ENCODE measurements around the gene PPCS. TPM values are rescaled to one million over a fixed set of nuclear protein-coding genes. Genes with fewer than 3 reads are reported as not detected.

Gene PPCS
- total RNA-seq, 1 donor from 2014 or later: 13.6 TPM

DNA sequence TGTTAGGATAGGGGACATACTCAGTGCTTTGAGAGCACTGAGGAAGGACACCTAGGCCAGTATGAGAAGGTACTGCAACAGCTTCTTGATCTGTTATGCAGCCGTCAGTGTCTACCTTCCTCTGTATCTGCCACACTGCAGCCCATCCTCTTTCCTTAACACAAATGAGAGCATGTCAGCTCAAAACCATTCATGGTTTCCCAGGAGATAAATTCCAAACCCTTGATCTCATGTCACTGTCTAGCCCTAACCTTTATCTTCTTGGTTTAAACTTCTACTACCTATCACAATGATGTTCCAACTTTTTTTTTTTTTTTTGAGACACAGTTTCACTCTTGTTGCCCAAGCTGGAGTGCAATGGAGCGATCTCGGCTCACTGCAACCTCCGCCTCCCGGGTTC is 1.9 kb upstream of the PPCS start:
- no peak overlapping the region for H3K27ac ChIP-seq
- no peak overlapping the region for H3K4me3 ChIP-seq
- no peaks in the 10 kb centered on the region for H3K27me3 ChIP-seq
- DNase-seq (ENCODE audit: low spot score in 2 of 2): no peak
- TF ChIP-seq, protein P1, sequence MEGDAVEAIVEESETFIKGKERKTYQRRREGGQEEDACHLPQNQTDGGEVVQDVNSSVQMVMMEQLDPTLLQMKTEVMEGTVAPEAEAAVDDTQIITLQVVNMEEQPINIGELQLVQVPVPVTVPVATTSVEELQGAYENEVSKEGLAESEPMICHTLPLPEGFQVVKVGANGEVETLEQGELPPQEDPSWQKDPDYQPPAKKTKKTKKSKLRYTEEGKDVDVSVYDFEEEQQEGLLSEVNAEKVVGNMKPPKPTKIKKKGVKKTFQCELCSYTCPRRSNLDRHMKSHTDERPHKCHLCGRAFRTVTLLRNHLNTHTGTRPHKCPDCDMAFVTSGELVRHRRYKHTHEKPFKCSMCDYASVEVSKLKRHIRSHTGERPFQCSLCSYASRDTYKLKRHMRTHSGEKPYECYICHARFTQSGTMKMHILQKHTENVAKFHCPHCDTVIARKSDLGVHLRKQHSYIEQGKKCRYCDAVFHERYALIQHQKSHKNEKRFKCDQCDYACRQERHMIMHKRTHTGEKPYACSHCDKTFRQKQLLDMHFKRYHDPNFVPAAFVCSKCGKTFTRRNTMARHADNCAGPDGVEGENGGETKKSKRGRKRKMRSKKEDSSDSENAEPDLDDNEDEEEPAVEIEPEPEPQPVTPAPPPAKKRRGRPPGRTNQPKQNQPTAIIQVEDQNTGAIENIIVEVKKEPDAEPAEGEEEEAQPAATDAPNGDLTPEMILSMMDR (IDR thresholded peaks at IDR 0.05): no peak
- peaks cover 0 to 12% of the 10 kb centered on the region in 2 donors for H3K4me1 ChIP-seq
- H3K36me3 ChIP-seq: peaks cover 1 to 5% of the 10 kb centered on the region in 2 donors
- no peaks in the 10 kb centered on the region for H3K9me3 ChIP-seq
- intact Hi-C loops (cut with DNase I): loop anchor here (10.0 kb wide), 1 partner anchor 390 kb away; the partner anchor contains the start of gene ZNF691

DNA sequence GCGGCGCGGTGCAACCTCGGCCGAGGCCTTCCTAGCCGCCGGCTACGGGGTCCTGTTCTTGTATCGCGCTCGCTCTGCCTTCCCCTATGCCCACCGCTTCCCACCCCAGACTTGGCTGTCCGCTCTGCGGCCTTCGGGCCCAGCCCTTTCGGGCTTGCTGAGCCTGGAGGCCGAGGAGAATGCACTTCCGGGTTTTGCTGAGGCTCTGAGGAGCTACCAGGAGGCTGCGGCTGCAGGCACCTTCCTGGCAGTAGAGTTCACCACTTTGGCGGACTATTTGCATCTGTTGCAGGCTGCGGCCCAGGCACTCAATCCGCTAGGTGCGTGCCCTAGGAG is 379 bp downstream of the PPCS start:
- peak overlapping the region; percentile 81 to 89 for H3K4me3 ChIP-seq
- no peaks in the 10 kb centered on the region for H3K27me3 ChIP-seq
- peak in 1 of 2 donors; percentile 72 for DNase-seq (ENCODE audit: low spot score in 2 of 2)
- peaks cover 0 to 12% of the 10 kb centered on the region in 2 donors for H3K4me1 ChIP-seq
- no peaks in the 10 kb centered on the region for H3K9me3 ChIP-seq
- intact Hi-C loops (cut with DNase I): loop anchor here (1.0 to 10.0 kb wide), 3 partner anchors 121 to 388 kb away; partner anchors contain the start of genes C1orf50, FOXJ3, P3H1 and ZNF691
- H3K27ac ChIP-seq: peak overlapping the region; percentile 84 to 88
- TF ChIP-seq, protein P1 (IDR thresholded peaks at IDR 0.05): no peak
- peaks cover 14 to 17% of the 10 kb centered on the region in 2 donors for H3K36me3 ChIP-seq

DNA sequence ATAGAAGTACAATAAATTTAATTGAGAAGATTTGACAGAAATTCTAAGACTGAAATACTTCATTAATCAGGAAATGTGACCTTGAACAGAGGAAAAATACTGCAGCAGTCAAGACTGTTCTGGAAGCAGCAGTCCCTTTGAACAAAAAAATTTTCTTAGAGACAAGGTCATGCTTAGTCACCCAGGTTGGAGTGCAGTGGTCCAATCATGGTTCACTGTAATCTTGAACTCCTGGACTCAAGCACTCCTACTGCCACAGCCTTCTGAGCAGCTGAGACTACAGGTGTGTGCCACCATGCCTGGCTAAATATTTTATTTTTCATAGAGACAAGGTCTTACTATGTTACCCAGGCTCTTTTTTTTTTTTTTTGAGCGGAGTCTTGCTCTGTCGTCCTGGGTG is 4.9 kb downstream of the PPCS start:
- Histone ChIP-seq H3K4me3 (no peak overlapping the region), H3K27ac (no peak overlapping the region), H3K36me3 (peaks cover 14 to 17% of the 10 kb centered on the region in 2 donors), H3K4me1 (peaks cover 0 to 7% of the 10 kb centered on the region in 2 donors), H3K27me3 (no peaks in the 10 kb centered on the region), H3K9me3 (no peaks in the 10 kb centered on the region)
- TF ChIP-seq, protein P1 (IDR thresholded peaks at IDR 0.05): no peak
- intact Hi-C loops (cut with DNase I): loop anchor here (5.0 kb wide), 3 partner anchors 424 to 1191 kb away; partner anchors contain the start of gene KDM4A
- DNase-seq (ENCODE audit: low spot score in 2 of 2): no peak

DNA sequence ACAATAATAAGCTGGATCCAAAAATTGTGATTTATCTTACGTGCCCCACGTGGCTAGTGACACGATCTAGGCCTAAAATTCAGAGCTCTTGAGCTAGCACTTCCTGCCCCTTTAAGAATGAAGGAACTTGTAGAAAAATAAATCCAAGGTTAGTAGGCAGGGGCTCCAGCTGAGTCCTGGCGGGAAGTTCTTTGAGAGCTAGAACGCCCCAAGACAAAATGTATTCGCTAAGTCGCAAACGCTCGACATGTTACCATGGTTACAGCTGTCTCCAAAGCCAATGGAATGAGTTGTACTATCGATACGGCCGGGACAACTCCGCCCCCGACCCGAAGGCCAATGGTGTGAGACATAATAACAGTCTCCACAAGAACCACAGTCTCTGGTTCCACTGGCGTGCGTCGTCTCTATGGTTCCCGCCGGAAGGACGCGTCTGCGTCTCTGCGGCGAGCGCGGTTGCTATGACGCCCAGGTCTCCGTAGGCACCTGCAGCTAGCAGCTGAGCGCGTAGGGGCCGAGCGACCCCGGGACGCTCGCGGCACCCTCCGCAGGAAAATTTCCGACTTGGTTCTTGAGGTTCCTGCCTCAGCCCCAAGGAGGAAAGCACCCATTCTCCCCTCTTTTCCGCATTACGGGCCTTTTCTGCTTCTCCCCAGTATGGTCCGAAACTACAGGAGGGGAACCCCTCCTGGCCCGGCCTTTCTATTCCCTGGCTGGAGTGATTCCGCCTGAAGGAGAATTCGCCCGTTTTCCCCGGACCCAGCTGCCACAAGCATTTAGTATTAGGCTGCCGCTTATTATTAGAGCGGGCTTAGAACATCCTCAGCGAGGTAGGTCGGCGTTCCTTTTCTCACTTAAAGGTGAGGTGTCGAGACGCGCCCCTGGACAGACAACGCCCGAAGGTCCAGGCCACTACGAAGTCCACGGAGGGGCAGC is 6.8 kb downstream of the PPCS start, which contains the start of gene CCDC30:
TSS of gene CCDC30 (plus strand) at position 459 of the 936 bp plus-strand sequence. CDS start 17,266 bp downstream, outside the sequence.
- H3K36me3 ChIP-seq: peaks cover 14 to 17% of the 10 kb centered on the region in 2 donors
- intact Hi-C loops (cut with DNase I): loop anchor here (2.0 to 5.0 kb wide), 4 partner anchors 220 to 1189 kb away; partner anchors contain the start of genes KDM4A and YBX1
- peak; percentile 94 to 98 for DNase-seq (ENCODE audit: low spot score in 2 of 2)
- H3K27me3 ChIP-seq: no peaks in the 10 kb centered on the region
- H3K4me3 ChIP-seq: peak within 1 kb of the TSS; percentile 77
- H3K4me1 ChIP-seq: no peaks in the 10 kb centered on the region
- H3K9me3 ChIP-seq: no peaks in the 10 kb centered on the region
- TF ChIP-seq, protein P1 (IDR thresholded peaks at IDR 0.05): no peak
- H3K27ac ChIP-seq: peak within 1 kb of the TSS in 1 of 2 donors; percentile 23

DNA sequence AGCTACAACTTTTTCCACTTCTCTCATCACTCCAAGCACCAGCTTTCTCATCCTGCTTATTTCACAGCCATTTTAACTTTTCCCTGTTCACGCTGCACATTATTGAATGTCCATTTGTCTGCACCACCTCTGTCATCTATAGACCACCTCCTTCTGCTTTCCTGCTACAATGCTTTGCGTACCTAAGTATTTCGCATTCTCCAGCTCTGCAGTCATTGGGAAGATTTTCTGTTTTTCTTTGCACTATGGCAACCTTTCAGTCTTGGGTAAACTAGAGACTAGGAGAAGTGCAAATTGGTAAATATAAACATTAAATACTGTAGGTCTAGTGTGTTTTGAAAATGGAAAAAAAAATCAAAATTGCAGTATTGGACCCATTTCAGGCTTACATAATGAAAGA is 7.6 kb downstream of the PPCS start:
- H3K9me3 ChIP-seq: no peaks in the 10 kb centered on the region
- no peak for DNase-seq (ENCODE audit: low spot score in 2 of 2)
- H3K36me3 ChIP-seq: peaks cover 14 to 16% of the 10 kb centered on the region in 2 donors
- no peak overlapping the region for H3K27ac ChIP-seq
- H3K4me1 ChIP-seq: no peaks in the 10 kb centered on the region
- no peaks in the 10 kb centered on the region for H3K27me3 ChIP-seq
- intact Hi-C loops (cut with DNase I): loop anchor here (2.0 to 5.0 kb wide), 4 partner anchors 219 to 1188 kb away; partner anchors contain the start of genes KDM4A and YBX1
- H3K4me3 ChIP-seq: peak overlapping the region; percentile 77
- TF ChIP-seq, protein P1 (IDR thresholded peaks at IDR 0.05): no peak

Measured in ascending aorta (tissue), 2 donors.